ENCODE measurements around the gene ARHGEF12. TPM values are rescaled to one million over a fixed set of nuclear protein-coding genes. Genes with fewer than 3 reads are reported as not detected.

Gene ARHGEF12
- polyA plus RNA-seq, 3 donors = 0.25 to 0.87 (median 0.27) TPM

DNA sequence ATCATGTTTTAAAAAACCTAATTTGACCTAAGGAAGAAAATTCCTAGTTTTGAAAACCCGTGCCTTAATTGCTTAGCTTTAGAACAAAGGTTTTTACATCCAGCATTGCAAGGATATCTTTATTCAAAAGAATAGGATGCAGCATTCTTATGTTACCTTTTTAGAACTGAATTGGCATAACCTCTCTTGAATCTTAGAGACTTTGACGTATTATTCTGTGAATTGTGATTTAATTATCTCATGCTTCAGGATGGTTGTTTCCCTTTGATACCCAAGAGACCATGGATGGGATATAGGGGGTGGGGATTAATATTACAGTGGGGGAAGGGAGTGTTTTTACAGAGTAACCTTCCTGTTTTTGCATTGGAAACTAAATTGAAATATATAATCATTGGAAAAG is 49.4 kb downstream of the ARHGEF12 start:
- no peak overlapping the region for H2AFZ ChIP-seq (ENCODE audit: insufficient read depth, low read depth, low read length, poor library complexity, severe bottlenecking)
- TF ChIP-seq, protein P1, sequence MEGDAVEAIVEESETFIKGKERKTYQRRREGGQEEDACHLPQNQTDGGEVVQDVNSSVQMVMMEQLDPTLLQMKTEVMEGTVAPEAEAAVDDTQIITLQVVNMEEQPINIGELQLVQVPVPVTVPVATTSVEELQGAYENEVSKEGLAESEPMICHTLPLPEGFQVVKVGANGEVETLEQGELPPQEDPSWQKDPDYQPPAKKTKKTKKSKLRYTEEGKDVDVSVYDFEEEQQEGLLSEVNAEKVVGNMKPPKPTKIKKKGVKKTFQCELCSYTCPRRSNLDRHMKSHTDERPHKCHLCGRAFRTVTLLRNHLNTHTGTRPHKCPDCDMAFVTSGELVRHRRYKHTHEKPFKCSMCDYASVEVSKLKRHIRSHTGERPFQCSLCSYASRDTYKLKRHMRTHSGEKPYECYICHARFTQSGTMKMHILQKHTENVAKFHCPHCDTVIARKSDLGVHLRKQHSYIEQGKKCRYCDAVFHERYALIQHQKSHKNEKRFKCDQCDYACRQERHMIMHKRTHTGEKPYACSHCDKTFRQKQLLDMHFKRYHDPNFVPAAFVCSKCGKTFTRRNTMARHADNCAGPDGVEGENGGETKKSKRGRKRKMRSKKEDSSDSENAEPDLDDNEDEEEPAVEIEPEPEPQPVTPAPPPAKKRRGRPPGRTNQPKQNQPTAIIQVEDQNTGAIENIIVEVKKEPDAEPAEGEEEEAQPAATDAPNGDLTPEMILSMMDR (IDR thresholded peaks at IDR 0.05) = no peak
- peaks cover 40 to 72% of the 10 kb centered on the region in 2 donors for H3K27me3 ChIP-seq (ENCODE audit: control insufficient read depth in 2 of 2, insufficient read depth in 2 of 2, low read length in 2 of 2)
- no peak for DNase-seq
- Mint-ChIP-seq H3K9me3 (peaks cover 2 to 11% (median 2%) of the 10 kb centered on the region in 7 donors), H3K27me3 (ENCODE audit: low read depth in 3 of 3) (peaks cover 10 to 56% (median 31%) of the 10 kb centered on the region in 3 donors), H3K4me3 (no peak overlapping the region), H3K27ac (no peak overlapping the region), H3K4me1 (no peaks in the 10 kb centered on the region), H3K36me3 (no peaks in the 10 kb centered on the region)
- H3K9ac ChIP-seq (ENCODE audit: insufficient read depth, low read length, poor library complexity, severe bottlenecking) = no peak overlapping the region
- H3K4me2 ChIP-seq (replicated peaks; ENCODE audit: extremely low read depth, low read length, poor library complexity, severe bottlenecking) = no peak overlapping the region
- no peaks in the 10 kb centered on the region for H3K36me3 ChIP-seq (replicated peaks in 1 of 2; ENCODE audit: control insufficient read depth in 1 of 2, insufficient read depth in 2 of 2, low read length in 2 of 2)
- H3K79me2 ChIP-seq (ENCODE audit: insufficient read depth, low read length) = no peaks in the 10 kb centered on the region
- WGBS (ENCODE audit: insufficient coverage) = no CpG with 5 or more reads among the region's 2 CpGs
- intact Hi-C loops (cut with micrococcal nuclease) = no loop called here
- no peaks in the 10 kb centered on the region for H4K20me1 ChIP-seq (ENCODE audit: insufficient read depth, low read length)
- no peak overlapping the region for H3K27ac ChIP-seq (ENCODE audit: low read depth in 1 of 2, low read length in 2 of 2)
- H3K4me3 ChIP-seq (replicated peaks in 1 of 3; ENCODE audit: low read depth in 2 of 3, low read length in 3 of 3) = no peak overlapping the region
- H3K4me1 ChIP-seq (ENCODE audit: control insufficient read depth in 1 of 2, insufficient read depth in 2 of 2, low read length in 2 of 2) = no peaks in the 10 kb centered on the region
- no peaks in the 10 kb centered on the region for H3K9me3 ChIP-seq (replicated peaks in 1 of 2; ENCODE audit: control insufficient read depth in 1 of 2, insufficient read depth in 1 of 2, low read length in 2 of 2)

GRCh38 chr11:120386318-120386717 is 50.1 kb downstream of the ARHGEF12 start:
- no peaks in the 10 kb centered on the region for H3K79me2 ChIP-seq (ENCODE audit: insufficient read depth, low read length)
- no peak overlapping the region for H3K4me2 ChIP-seq (replicated peaks; ENCODE audit: extremely low read depth, low read length, poor library complexity, severe bottlenecking)
- Mint-ChIP-seq H3K27ac (no peak overlapping the region), H3K4me3 (no peak overlapping the region), H3K4me1 (no peaks in the 10 kb centered on the region), H3K36me3 (no peaks in the 10 kb centered on the region), H3K27me3 (ENCODE audit: low read depth in 3 of 3) (peaks cover 9 to 51% (median 29%) of the 10 kb centered on the region in 3 donors), H3K9me3 (peaks cover 2 to 11% (median 2%) of the 10 kb centered on the region in 7 donors)
- no peaks in the 10 kb centered on the region for H4K20me1 ChIP-seq (ENCODE audit: insufficient read depth, low read length)
- DNase-seq = no peak
- intact Hi-C loops (cut with micrococcal nuclease) = no loop called here
- no peak overlapping the region for H3K27ac ChIP-seq (ENCODE audit: low read depth in 1 of 2, low read length in 2 of 2)
- no peak overlapping the region for H2AFZ ChIP-seq (ENCODE audit: insufficient read depth, low read depth, low read length, poor library complexity, severe bottlenecking)
- no CpG with 5 or more reads among the region's 1 CpG for WGBS (ENCODE audit: insufficient coverage)
- no peaks in the 10 kb centered on the region for H3K4me1 ChIP-seq (ENCODE audit: control insufficient read depth in 1 of 2, insufficient read depth in 2 of 2, low read length in 2 of 2)
- H3K36me3 ChIP-seq (replicated peaks in 1 of 2; ENCODE audit: control insufficient read depth in 1 of 2, insufficient read depth in 2 of 2, low read length in 2 of 2) = no peaks in the 10 kb centered on the region
- H3K4me3 ChIP-seq (replicated peaks in 1 of 3; ENCODE audit: low read depth in 2 of 3, low read length in 3 of 3) = no peak overlapping the region
- H3K9me3 ChIP-seq (replicated peaks in 1 of 2; ENCODE audit: control insufficient read depth in 1 of 2, insufficient read depth in 1 of 2, low read length in 2 of 2) = no peaks in the 10 kb centered on the region
- H3K27me3 ChIP-seq (ENCODE audit: control insufficient read depth in 2 of 2, insufficient read depth in 2 of 2, low read length in 2 of 2) = peaks cover 40 to 75% of the 10 kb centered on the region in 2 donors
- TF ChIP-seq, protein P1 (IDR thresholded peaks at IDR 0.05) = no peak
- no peak overlapping the region for H3K9ac ChIP-seq (ENCODE audit: insufficient read depth, low read length, poor library complexity, severe bottlenecking)
